Measurements from ENCODE around the gene MGAT4C.
"Not testable (repeated sequence)": the region's sequence is repeated elsewhere in the genome, so short reads cannot be mapped to it uniquely, and the experiment has no call there.

The MGAT4C gene

GRCh38 chr12:86122846-86123468 lies 133.2 kb downstream of the MGAT4C start:
- DNase-seq = no peak

DNA sequence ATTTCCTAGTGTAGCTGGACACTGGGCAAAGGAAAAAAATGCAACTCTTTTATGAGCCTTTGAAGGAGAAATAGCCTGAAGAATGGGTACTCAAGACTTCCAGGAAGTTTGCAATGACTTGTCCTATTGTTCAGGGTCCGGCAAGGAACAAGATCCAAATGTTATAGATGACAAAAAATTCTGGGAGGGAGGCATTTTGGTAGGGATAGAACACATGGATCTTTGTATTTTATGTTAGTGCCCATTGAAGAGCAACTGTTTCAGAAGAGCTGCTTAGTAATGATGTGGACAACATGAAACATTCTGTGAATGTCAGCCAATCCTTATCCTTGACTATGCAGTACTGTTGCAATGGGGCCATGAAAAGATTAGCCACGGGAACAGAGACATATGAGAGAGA lies 138.0 kb downstream of the MGAT4C start:
- no peak for DNase-seq

- DNase-seq = no peak
These were observed 138.5 kb downstream of the MGAT4C start for GRCh38 chr12:86117711-86118110.

- DNase-seq = no peak
These were observed 152.1 kb downstream of the MGAT4C start for GRCh38 chr12:86104087-86104486.

DNA sequence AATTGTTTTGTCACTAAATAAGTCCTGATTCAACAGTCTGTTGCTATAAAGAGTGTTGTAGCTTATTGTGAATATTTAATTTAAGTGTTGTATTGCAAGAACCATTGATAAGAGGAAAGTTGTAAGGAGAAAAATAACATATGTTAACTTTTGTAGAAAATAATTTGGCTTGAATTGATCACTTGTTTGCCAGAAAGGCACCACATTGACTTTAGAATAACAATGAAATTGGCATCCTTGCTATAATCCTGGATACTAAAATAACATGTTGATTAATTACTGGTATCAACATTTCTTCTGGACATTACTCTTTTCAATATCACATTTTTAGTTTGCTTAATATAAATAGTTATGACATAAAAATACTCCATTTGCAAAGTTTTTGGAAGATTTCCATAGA lies 159.0 kb downstream of the MGAT4C start:
- DNase-seq = no peak

DNA sequence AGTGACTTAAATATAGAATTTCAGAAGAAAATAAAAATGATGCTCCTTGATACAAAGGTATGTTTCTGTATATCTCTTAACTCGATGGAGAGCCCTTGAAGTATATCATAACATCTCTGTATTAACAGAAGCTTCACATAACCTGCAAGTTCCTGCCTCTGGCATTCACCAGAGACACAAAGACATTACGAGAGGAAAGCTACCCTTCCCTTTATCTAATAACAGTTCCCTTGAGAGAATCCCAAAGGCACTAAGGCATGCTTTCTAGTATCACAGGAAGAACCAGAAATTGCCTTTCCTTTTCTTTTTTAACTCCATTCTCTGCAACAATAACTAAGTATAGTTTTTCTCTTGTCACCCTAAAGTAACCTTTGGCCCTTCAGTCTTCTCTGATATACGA lies 164.5 kb downstream of the MGAT4C start:
- no peak for DNase-seq

DNA sequence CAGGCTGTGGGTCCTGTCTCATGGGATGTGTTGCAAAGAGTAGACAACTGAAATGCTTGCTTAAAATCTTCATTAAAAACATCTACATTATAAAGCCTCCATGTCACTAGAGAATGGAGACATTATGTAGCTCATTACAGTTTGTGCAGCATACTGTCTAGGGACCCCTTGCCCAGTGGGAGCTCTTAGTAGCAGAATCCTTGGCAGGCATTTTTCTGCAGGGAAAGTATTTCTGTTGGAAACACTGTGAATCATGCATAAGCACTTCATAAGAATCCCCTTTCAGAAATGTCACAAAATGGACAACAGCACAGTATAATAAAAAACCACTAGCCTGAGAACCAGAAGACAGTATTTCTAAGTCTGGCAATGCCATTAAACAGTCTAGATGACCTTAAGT lies 174.3 kb downstream of the MGAT4C start:
- no peak for DNase-seq

GRCh38 chr12:86059052-86059451 lies 197.1 kb downstream of the MGAT4C start:
- DNase-seq = not testable (repeated sequence)

- DNase-seq = no peak
These were observed 198.9 kb downstream of the MGAT4C start for GRCh38 chr12:86057092-86057845.

DNA sequence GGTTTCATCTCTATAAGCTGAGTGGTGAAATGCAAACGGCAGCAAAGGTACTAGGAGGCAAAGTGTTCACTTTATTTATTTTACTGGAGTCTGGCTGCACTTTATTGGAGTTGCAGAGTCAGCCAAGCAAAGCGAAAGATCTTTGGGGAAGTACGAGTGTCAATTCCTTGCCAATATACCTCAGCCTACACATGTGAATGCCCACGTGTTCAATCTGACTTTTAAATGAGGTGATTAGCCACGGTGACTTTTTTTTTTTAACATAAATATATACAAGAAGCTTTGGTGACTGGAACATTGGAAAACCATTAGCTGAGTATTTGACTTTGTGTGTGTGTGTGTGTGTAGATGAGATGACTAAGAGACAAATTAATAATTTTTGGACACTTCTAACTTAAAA lies 203.3 kb downstream of the MGAT4C start:
- no peak for DNase-seq

GRCh38 chr12:86050010-86050409 lies 206.2 kb downstream of the MGAT4C start:
- no peak for DNase-seq

- DNase-seq = no peak
These were observed 211.8 kb downstream of the MGAT4C start for GRCh38 chr12:86044396-86044795.

GRCh38 chr12:86042062-86042461 lies 214.1 kb downstream of the MGAT4C start:
- no peak for DNase-seq

GRCh38 chr12:86018361-86018760 lies 237.8 kb downstream of the MGAT4C start:
- DNase-seq = no peak

DNA sequence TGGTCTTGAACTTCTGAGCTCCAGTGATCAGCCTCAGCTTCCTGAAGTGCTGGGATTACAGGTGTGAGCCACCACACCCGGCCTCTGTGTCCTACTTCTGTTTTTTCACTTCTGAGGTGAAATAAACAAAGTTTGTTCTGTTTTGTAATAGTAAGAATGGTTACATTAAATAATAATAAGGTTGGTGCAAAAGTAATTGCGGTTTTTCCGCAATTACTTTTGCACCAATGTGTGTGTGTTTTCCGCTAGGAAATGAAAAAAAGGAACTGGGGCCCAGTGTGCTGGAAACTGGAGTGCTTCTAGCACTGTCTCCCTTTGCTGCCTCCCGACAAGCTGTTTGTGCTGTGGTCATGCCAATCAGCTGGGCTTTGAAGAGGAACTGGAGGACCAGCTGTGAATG lies 241.2 kb downstream of the MGAT4C start:
- DNase-seq = no peak

DNA sequence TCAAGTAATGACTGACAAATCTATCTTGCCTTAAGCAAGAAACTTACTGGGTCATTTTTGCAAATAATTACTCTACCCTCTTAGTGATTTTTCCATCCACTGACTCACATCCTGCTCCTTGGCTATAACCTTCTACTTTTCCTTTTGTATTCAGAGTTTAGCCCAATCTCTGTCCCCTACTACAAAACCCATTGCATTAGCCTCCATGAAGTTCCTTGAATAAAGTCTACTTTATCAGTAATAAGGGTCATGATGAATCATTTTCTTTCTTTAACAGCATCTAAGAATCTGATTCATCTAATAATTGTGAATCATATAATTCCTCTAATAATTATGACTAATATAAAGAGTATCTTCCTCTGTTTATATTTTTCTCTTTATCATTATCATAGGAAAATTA lies 249.5 kb downstream of the MGAT4C start:
- no peak for DNase-seq

DNA sequence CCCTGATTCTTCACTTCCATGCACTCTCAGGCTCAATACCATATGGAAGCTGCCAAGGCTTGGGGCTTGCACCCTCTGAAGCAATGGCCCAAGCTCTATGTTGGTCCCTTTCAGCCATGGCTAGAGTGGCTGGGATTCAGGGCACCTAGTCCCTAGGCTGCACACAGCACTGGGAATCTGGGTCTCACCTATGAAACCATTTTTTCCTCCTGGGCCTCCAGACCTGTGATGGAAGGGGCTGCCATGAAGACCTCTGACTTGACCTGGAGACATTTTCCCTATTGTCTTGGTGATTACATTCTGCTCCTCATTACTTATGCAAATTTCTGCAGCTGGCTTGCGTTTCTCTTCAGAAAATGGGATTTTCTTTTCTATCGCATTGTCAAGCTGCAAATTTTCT lies 258.1 kb downstream of the MGAT4C start:
- no peak for DNase-seq

- DNase-seq = no peak
These were observed 259.9 kb downstream of the MGAT4C start for GRCh38 chr12:85996280-85996679.

GRCh38 chr12:85993746-85994145 lies 262.4 kb downstream of the MGAT4C start:
- no peak for DNase-seq

DNA sequence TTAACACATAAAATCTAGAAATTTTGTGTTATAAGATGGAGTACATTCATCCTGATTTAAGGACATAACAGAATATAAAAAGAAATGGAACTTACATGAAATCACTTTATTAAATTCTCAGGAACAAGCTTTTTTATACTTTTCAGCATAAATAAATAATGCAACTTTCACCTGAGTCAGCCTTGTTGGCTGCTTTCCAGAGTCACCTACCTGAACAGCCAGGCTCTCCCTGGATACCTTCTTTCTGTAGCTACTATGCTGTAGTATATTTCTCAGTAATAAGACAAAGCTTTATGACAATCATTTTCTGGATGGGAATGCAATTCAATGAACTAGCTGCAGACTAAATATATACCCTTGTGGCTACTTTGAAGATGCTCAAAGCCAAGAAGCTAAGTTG lies 270.2 kb downstream of the MGAT4C start:
- DNase-seq = no peak

- DNase-seq = no peak
These were observed 272.6 kb downstream of the MGAT4C start for GRCh38 chr12:85983601-85984000.

DNA sequence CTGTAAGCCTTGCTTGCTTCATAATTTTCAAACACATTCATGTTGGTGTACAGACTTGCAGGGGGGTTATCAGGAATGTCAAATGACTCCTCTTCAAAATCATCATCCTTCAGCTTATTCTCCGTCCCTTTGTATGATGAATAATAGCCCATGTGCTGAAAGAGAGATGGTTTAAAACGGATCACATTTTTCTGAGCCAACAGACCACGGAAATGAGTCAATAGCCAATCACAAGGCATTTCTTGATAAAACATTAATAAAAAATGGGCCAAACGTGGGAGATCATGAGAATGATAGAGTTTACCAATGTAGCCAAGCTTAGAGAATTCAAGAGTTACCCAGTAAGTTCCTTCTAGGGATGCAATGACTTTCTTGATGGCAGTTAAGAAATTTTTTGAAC lies 276.6 kb downstream of the MGAT4C start:
- DNase-seq = no peak

GRCh38 chr12:85975716-85976115 lies 280.5 kb downstream of the MGAT4C start:
- no peak for DNase-seq

- no peak for DNase-seq
These were observed 284.4 kb downstream of the MGAT4C start for GRCh38 chr12:85971800-85972199.

DNA sequence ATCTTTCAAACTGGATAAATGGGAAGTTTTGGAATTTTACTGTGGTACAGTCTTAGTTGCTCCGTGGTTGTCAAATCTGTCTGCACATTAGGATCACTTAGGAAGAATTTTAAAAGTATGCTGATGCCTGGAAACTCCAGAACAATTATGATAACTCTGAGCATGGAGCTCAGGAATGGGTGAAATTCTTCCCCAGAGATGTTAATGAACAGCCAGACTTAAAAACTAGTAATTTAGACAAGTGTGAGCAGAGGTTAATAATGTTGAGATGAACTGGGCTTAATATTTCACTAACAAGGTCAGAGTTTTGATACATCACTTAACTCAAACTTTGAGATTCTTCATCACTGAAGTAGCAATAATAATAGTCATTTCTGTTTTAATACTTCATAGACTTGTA lies 287.6 kb downstream of the MGAT4C start:
- no peak for DNase-seq

All from NCI-H2107 (cell line).